ENCODE results near the gene MEN1. TPM values are rescaled to one million over a fixed set of nuclear protein-coding genes. Genes with fewer than 3 reads are reported as not detected.
A peak's percentile ranks its signal among the peaks of the same experiment; 100 is the strongest.

MEN1 gene
- polyA plus RNA-seq, 1 donor (not counting 4 experiments of a cell fraction or from before 2014, with no cell fraction given), result 14.2 TPM

DNA sequence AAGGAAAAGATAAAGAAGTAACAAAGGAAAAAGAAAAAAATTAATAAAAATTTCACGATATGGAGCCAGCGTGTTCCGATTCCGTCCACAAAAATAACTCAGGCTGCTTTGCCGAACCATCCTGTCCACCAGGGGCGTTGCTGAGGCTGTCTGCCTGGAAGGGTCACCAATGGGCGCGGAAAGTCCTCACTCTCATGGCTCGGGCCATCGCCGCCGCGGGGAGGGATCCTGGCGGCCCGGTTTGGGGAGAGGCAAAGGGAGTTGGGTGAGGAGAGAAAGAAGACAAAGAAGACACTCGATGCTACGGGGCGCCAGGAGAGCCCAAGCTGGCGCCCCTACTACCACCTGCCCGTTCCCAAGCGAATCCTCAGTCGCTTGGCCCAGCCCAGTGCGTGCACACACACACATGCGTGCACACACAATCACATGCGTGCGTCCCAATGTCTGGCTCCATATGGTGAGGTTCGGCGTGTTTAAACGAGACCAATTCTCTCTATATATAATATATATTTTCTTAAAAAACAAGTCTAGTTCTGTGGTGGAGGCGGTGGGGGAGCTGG, 45.0 kb downstream of the MEN1 start:
- Histone ChIP-seq H3K36me3 (ENCODE audit: control insufficient read depth in 2 of 2, extremely low read depth in 1 of 2, insufficient read depth in 2 of 2, low read length in 2 of 2) (peaks cover 51 to 75% of the 10 kb centered on the region in 2 experiments), H3K4me2 (ENCODE audit: control insufficient read depth, extremely low read depth, insufficient read depth, low read depth, low read length) (no peak overlapping the region), H3K79me2 (ENCODE audit: control insufficient read depth, insufficient read depth, low read length) (peaks cover 30% of the 10 kb centered on the region), H3K27me3 (ENCODE audit: control insufficient read depth, extremely low read depth, insufficient read depth, low read length) (no peaks in the 10 kb centered on the region), H4K20me1 (ENCODE audit: control insufficient read depth, extremely low read depth, insufficient read depth, low read length) (peaks cover 27% of the 10 kb centered on the region), H2AFZ (ENCODE audit: control insufficient read depth, low read length) (no peak overlapping the region), H3K9me3 (ENCODE audit: control insufficient read depth, low read depth, low read length) (no peaks in the 10 kb centered on the region), H3K9me1 (ENCODE audit: control insufficient read depth, extremely low read depth, insufficient read depth, low read length) (peaks cover 3% of the 10 kb centered on the region), H3K9ac (ENCODE audit: control insufficient read depth, extremely low read depth, insufficient read depth, low read length) (no peak overlapping the region), H3K4me1 (ENCODE audit: control insufficient read depth, extremely low read depth, insufficient read depth, low read length) (peaks cover 24% of the 10 kb centered on the region), H3K4me3 (ENCODE audit: control insufficient read depth in 2 of 3, extremely low read depth in 1 of 3, insufficient read depth in 2 of 3, low read depth in 1 of 3, low read length in 3 of 3) (no peak overlapping the region), H3K27ac (ENCODE audit: control insufficient read depth, insufficient read depth, low read length) (no peak overlapping the region)
- dilution Hi-C loops (cut with MboI; ENCODE audit: extremely low pct_ligation_motif_present, low sequenced_read_pairs), result no loop called here
- FAIRE-seq (no peak), DNase-seq (ENCODE audit: low read depth, low spot score) (no peak)
- TF ChIP-seq, protein P1, sequence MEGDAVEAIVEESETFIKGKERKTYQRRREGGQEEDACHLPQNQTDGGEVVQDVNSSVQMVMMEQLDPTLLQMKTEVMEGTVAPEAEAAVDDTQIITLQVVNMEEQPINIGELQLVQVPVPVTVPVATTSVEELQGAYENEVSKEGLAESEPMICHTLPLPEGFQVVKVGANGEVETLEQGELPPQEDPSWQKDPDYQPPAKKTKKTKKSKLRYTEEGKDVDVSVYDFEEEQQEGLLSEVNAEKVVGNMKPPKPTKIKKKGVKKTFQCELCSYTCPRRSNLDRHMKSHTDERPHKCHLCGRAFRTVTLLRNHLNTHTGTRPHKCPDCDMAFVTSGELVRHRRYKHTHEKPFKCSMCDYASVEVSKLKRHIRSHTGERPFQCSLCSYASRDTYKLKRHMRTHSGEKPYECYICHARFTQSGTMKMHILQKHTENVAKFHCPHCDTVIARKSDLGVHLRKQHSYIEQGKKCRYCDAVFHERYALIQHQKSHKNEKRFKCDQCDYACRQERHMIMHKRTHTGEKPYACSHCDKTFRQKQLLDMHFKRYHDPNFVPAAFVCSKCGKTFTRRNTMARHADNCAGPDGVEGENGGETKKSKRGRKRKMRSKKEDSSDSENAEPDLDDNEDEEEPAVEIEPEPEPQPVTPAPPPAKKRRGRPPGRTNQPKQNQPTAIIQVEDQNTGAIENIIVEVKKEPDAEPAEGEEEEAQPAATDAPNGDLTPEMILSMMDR (optimal IDR thresholded peaks at IDR 0.05 in 1 of 3, IDR thresholded peaks at IDR 0.05 in 1 of 3, conservative IDR thresholded peaks at IDR 0.05 in 1 of 3; ENCODE audit: extremely low read depth in 1 of 3, insufficient read depth in 2 of 3, low read length in 3 of 3), result peak; percentile 10 to 24 (median 10)
- no peak for TF ChIP-seq EZH2 (IDR thresholded peaks at IDR 0.05; ENCODE audit: low read length)

DNA sequence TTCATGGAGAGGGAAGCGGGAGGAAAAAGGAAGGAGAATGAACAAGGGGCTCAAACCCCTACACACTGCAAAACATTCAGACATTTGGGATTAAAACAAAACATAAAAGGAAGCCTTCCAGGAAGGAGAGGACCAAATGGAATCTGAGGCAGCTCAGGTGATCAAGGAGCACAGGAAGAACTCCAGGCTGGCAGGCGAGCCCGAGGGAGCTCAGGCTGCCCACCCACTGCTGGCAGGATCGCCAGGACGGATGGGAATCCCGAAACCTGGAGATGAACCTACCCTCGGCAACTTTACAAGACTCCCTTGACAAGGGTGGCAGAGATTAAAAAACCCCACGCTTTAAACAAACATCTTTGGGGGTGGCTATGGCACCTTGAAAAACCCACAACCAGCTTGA, 45.6 kb downstream of the MEN1 start:
- Histone ChIP-seq H3K9me3 (ENCODE audit: control insufficient read depth, low read depth, low read length) (no peaks in the 10 kb centered on the region), H3K36me3 (ENCODE audit: control insufficient read depth in 2 of 2, extremely low read depth in 1 of 2, insufficient read depth in 2 of 2, low read length in 2 of 2) (peaks cover 46 to 69% of the 10 kb centered on the region in 2 experiments), H3K9me1 (ENCODE audit: control insufficient read depth, extremely low read depth, insufficient read depth, low read length) (peaks cover 3% of the 10 kb centered on the region), H3K27me3 (ENCODE audit: control insufficient read depth, extremely low read depth, insufficient read depth, low read length) (no peaks in the 10 kb centered on the region), H3K4me3 (ENCODE audit: control insufficient read depth in 2 of 3, extremely low read depth in 1 of 3, insufficient read depth in 2 of 3, low read depth in 1 of 3, low read length in 3 of 3) (no peak overlapping the region), H3K9ac (ENCODE audit: control insufficient read depth, extremely low read depth, insufficient read depth, low read length) (no peak overlapping the region), H3K79me2 (ENCODE audit: control insufficient read depth, insufficient read depth, low read length) (peaks cover 27% of the 10 kb centered on the region), H3K27ac (ENCODE audit: control insufficient read depth, insufficient read depth, low read length) (no peak overlapping the region), H3K4me2 (ENCODE audit: control insufficient read depth, extremely low read depth, insufficient read depth, low read depth, low read length) (no peak overlapping the region), H4K20me1 (ENCODE audit: control insufficient read depth, extremely low read depth, insufficient read depth, low read length) (peaks cover 27% of the 10 kb centered on the region), H3K4me1 (ENCODE audit: control insufficient read depth, extremely low read depth, insufficient read depth, low read length) (peaks cover 24% of the 10 kb centered on the region), H2AFZ (ENCODE audit: control insufficient read depth, low read length) (no peak overlapping the region)
- FAIRE-seq, result no peak
- TF ChIP-seq, protein P1 (optimal IDR thresholded peaks at IDR 0.05 in 1 of 3, IDR thresholded peaks at IDR 0.05 in 1 of 3, conservative IDR thresholded peaks at IDR 0.05 in 1 of 3; ENCODE audit: extremely low read depth in 1 of 3, insufficient read depth in 2 of 3, low read length in 3 of 3), result no peak
- no peak for TF ChIP-seq EZH2 (IDR thresholded peaks at IDR 0.05; ENCODE audit: low read length)
- no peak for DNase-seq (ENCODE audit: low read depth, low spot score)
- dilution Hi-C loops (cut with MboI; ENCODE audit: extremely low pct_ligation_motif_present, low sequenced_read_pairs), result no loop called here

Data from keratinocyte (primary cell).